Endothelial cell of umbilical vein (primary cell): Measurements from ENCODE around the gene ABI3. TPM values are rescaled to one million over a fixed set of nuclear protein-coding genes. Genes with fewer than 3 reads are reported as not detected.

Experiments used
- BruUV-seq: library from RNA; stranded (reverse); fragments of 400-500 nt; replicated peaks from 2 replicates; lab custom pipeline; 2021; lab: Mats Ljungman, UMichigan
- CTCF ChIA-PET: fragments of 300-600, 350-600 bp; sonication (Branson Sonifier 250); formaldehyde crosslinking; loops from one replicate; lab custom pipeline; 2021; ENCODE audit warnings: antibody characterized with exemption, inconsistent platforms; lab: Charles Lee
- POLR2A ChIA-PET: fragments of 300-600, 350-600 bp; sonication (Branson Sonifier 250); formaldehyde crosslinking; loops from one replicate; lab custom pipeline; 2021; ENCODE audit warnings: antibody characterized with exemption, inconsistent platforms; lab: Charles Lee
- DNase-seq: peaks from one replicate; pipeline ENCODE4 v3.0.0-alpha.2; 2011; ENCODE audit warnings: low read depth, low spot score
- FAIRE-seq: peaks from 2 replicates; lab custom pipeline; 2011; peaks lifted over from hg19 to GRCh38; lab: Jason Lieb, UNC
- H2AFZ ChIP-seq: 2 replicates; pipeline ENCODE4 v1.6.0; 2012; ENCODE audit warnings: low read depth, low read length, control low read depth, inconsistent platforms
- H3K27ac ChIP-seq: 2 replicates; pipeline ENCODE4 v1.5.1; 2011; ENCODE audit warnings: low read depth, mild to moderate bottlenecking, control low read depth, low read length, moderate library complexity; ENCODE audit not compliant: insufficient read depth
- H3K27me3 ChIP-seq, 2 experiments: 2 replicates each; pipeline versions ENCODE4 v1.6.0 to v1.6.1; 2011; ENCODE audit warnings: low read length in 2 of 2, mixed read lengths in 1 of 2; ENCODE audit not compliant: control insufficient read depth in 2 of 2, insufficient read depth in 2 of 2
- H3K36me3 ChIP-seq, 2 experiments: 2 replicates in 1 of 2; 3 replicates in 1 of 2; pipeline ENCODE4 v1.5.1; 2011; ENCODE audit warnings: low read length in 2 of 2, mild to moderate bottlenecking in 1 of 2, moderate library complexity in 1 of 2; ENCODE audit not compliant: control insufficient read depth in 2 of 2, insufficient read depth in 2 of 2; ENCODE audit errors: extremely low read depth in 1 of 2
- H3K4me1 ChIP-seq: 3 replicates; pipeline ENCODE4 v1.5.1; 2011; ENCODE audit warnings: mild to moderate bottlenecking, low read length; ENCODE audit not compliant: control insufficient read depth, insufficient read depth; ENCODE audit errors: extremely low read depth
- H3K4me2 ChIP-seq: 2 replicates; pipeline ENCODE4 v1.6.1; 2011; ENCODE audit warnings: low read length, control low read depth, mixed read lengths; ENCODE audit not compliant: insufficient read depth
- H3K4me3 ChIP-seq, 3 experiments: fragments of 200-600 bp in 1 of 3; sonication (generic), shearing (Covaris generic) in 1 of 3; replicated peaks in 1 of 3; 2 replicates each; pipeline ENCODE4 v1.5.1; 2011 to 2016; ENCODE audit warnings: control low read depth in 3 of 3, low read length in 3 of 3, mild to moderate bottlenecking in 2 of 3, inconsistent platforms in 1 of 3, low read depth in 1 of 3, moderate library complexity in 1 of 3; ENCODE audit not compliant: insufficient read depth in 1 of 3
- H3K79me2 ChIP-seq: 2 replicates; pipeline ENCODE4 v1.6.0; 2012; ENCODE audit warnings: low read length, inconsistent platforms; ENCODE audit not compliant: control insufficient read depth, insufficient read depth
- H3K9ac ChIP-seq: replicated peaks from 2 replicates; pipeline ENCODE3; 2011; ENCODE audit warnings: low read length, control low read depth; ENCODE audit not compliant: insufficient read depth; ENCODE audit errors: extremely low read depth
- H3K9me1 ChIP-seq: replicated peaks from 3 replicates; pipeline ENCODE4 v1.6.0; 2011; ENCODE audit warnings: mild to moderate bottlenecking, low read length; ENCODE audit not compliant: control insufficient read depth, insufficient read depth; ENCODE audit errors: extremely low read depth
- H3K9me3 ChIP-seq: replicated peaks from 2 replicates; pipeline ENCODE4 v1.5.1; 2012; ENCODE audit warnings: low read length, inconsistent platforms; ENCODE audit not compliant: control insufficient read depth, insufficient read depth
- H4K20me1 ChIP-seq: replicated peaks from 2 replicates; pipeline ENCODE3; 2011; ENCODE audit warnings: mild to moderate bottlenecking, low read length; ENCODE audit not compliant: control insufficient read depth, insufficient read depth; ENCODE audit errors: extremely low read depth
- CTCF ChIP-seq, 2 donors: IDR thresholded peaks; 1 replicate in 1 of 2; 2 replicates in 1 of 2; pipeline ENCODE4 v1.5.1; 2011; ENCODE audit warnings: low read length in 2 of 2, mild to moderate bottlenecking in 2 of 2, moderate library complexity in 2 of 2, control low read depth in 1 of 2, inconsistent platforms in 1 of 2, low read depth in 1 of 2; ENCODE audit not compliant: insufficient read depth in 1 of 2; ENCODE audit errors: extremely low read depth in 1 of 2
- EZH2 ChIP-seq: IDR thresholded peaks from 2 replicates; pipeline ENCODE4 v1.6.1; 2012; ENCODE audit warnings: borderline replicate concordance, low read depth, mild to moderate bottlenecking, moderate library complexity, low read length, inconsistent platforms; ENCODE audit not compliant: severe bottlenecking
- FOS ChIP-seq: IDR thresholded peaks from 2 replicates; pipeline ENCODE4 v1.6.1; 2011; ENCODE audit warnings: mild to moderate bottlenecking, low read length, moderate library complexity, borderline replicate concordance; ENCODE audit not compliant: insufficient read depth
- GATA2 ChIP-seq: IDR thresholded peaks from 2 replicates; pipeline ENCODE4 v1.7.0; 2011; ENCODE audit warnings: low read depth, mild to moderate bottlenecking, moderate library complexity, mixed read lengths, low read length; ENCODE audit not compliant: insufficient read length, insufficient read depth
- JUN ChIP-seq: IDR thresholded peaks from 2 replicates; pipeline ENCODE4 v1.6.1; 2011; ENCODE audit warnings: borderline replicate concordance, low read depth; ENCODE audit not compliant: insufficient read length, insufficient read depth
- MAX ChIP-seq: IDR thresholded peaks from 2 replicates; pipeline ENCODE4 v1.6.1; 2011; ENCODE audit not compliant: insufficient read depth, insufficient read length
- MYC ChIP-seq: IDR thresholded peaks from one replicate; pipeline ENCODE4 v1.6.1; 2011; ENCODE audit warnings: mild to moderate bottlenecking, low read depth, low read length
- POLR2A ChIP-seq: IDR thresholded peaks from 2 replicates; pipeline ENCODE4 v1.6.1; 2012; ENCODE audit warnings: low read depth, mild to moderate bottlenecking, control low read depth, low read length
- POLR2AphosphoS5 ChIP-seq: IDR thresholded peaks from 2 replicates; pipeline ENCODE4 v1.6.1; 2012; ENCODE audit warnings: low read depth, mild to moderate bottlenecking, control low read depth, low read length, moderate library complexity; ENCODE audit not compliant: insufficient read depth
- dilution Hi-C: fragments of 300-500 bp; cut with MboI; formaldehyde crosslinking; loops from one replicate; pipeline ENCODE4 v1.15.0; 2019; ENCODE audit warnings: low sequenced_read_pairs; ENCODE audit not compliant: extremely low pct_ligation_motif_present
- intact Hi-C: fragments of 100-400 bp; cut with micrococcal nuclease; formaldehyde crosslinking; loops from one replicate; pipeline ENCODE4 v1.10.0; 2022
- polyA plus RNA-seq, 4 experiments: library from polyadenylated mRNA; depleted of rRNA in 3 of 4; stranded (reverse) in 3 of 4; unstranded in 1 of 4; fragments of >200 nt; gene quantifications; 2 replicates each; pipeline versions ENCODE4 v1.2.1 to v1.2.3, GENCODE V29; 2011 to 2012; ENCODE audit warnings: missing spikeins in 1 of 4
- total RNA-seq: library from RNA; stranded (reverse); gene quantifications from 2 replicates; pipeline ENCODE4 v1.2.3, GENCODE V29; 2021

Gene ABI3
- total and polyA plus RNA-seq, 2 donors (not counting 3 experiments of a cell fraction or from before 2014, with no cell fraction given): 35.2 to 35.5 TPM

DNA sequence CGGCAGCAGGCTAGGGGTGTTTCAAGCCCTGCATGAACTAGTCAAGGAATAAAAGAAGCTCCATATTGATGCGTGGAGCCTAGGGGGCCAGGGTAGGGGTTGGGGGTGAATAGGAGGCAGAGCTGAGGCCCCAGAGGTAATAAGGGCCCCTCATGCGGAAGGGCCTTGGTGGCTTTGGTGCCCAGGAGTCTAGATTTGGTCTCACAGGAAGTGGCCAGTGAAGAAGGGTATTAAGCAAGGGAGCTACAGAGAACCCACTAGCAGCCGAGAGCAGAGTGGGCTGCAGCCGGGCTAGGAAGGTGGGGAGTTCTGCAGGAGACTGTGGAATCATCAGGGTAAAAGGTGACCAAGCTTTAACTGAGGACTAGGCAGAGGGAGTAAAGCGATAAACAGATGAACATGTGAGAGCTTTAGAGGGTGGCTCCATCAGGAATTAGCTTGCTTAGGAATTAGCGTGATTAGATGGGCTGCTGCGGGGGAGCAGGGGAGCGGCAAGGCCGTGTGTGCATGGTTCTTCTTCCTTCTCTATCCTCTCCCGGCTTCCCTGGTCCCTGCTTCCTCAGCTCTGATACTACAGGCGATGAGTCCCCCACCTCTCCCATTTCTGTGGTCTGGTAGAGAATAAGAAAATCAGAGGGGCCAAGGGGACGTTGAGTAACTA lies 10.0 kb upstream of the ABI3 start:
- Histone ChIP-seq H4K20me1 (no peaks in the 10 kb centered on the region), H3K4me2 (peak overlapping the region; percentile 30), H3K27me3 (no peaks in the 10 kb centered on the region), H3K36me3 (no peaks in the 10 kb centered on the region), H3K9me1 (no peaks in the 10 kb centered on the region), H3K4me3 (no peak overlapping the region), H3K9ac (no peak overlapping the region), H2AFZ (peak overlapping the region; percentile 92), H3K4me1 (peaks cover 20% of the 10 kb centered on the region), H3K27ac (peak overlapping the region; percentile 58), H3K79me2 (no peaks in the 10 kb centered on the region), H3K9me3 (no peaks in the 10 kb centered on the region)
- DNase-seq (no peak), FAIRE-seq (no peak)
- ChIA-PET POLR2A (no interaction called here), CTCF (interaction anchor here (0.8 to 15.9 kb wide), 8 partner anchors 8 to 90 kb away, joined by 3 to 212 read pairs (median 4); partner anchors contain the start of gene PHOSPHO1)
- dilution Hi-C loops: no loop called here
- intact Hi-C loops: loop anchor here (1.0 kb wide), 1 partner anchor 10 kb away; the partner anchor contains the start of genes ABI3 and GNGT2
- TF ChIP-seq POLR2A (no peak), CTCF (IDR thresholded peaks at IDR 0.05; ENCODE audit: extremely low read depth in 1 of 2, insufficient read depth in 1 of 2, low read depth in 1 of 2, low read length in 2 of 2) (no peak), FOS (no peak), MAX (no peak), EZH2 (no peak), JUN (no peak), GATA2 (no peak), POLR2AphosphoS5 (no peak), MYC (no peak)
- BruUV-seq: no TSS peak
